GM19351 (cell line): ENCODE measurements around the gene TMEM269.
A peak's percentile ranks its signal among the peaks of the same experiment; 100 is the strongest.
"Not testable (repeated sequence)": the region's sequence is repeated elsewhere in the genome, so short reads cannot be mapped to it uniquely, and the experiment has no call there.

ENCODE experiments used
- ATAC-seq: cut with Tn5 transposase; IDR thresholded peaks from one replicate; pipeline ENCODE4 v1.9.1; 2021; ENCODE audit warnings: mild to moderate bottlenecking, moderate library complexity; ENCODE audit not compliant: unreplicated experiment

The TMEM269 gene

GRCh38 chr1:42773420-42773819 is 11.4 kb upstream of the TMEM269 start:
- ATAC-seq, result no peak

GRCh38 chr1:42774928-42775526 is 9.8 kb upstream of the TMEM269 start:
- no peak for ATAC-seq

- ATAC-seq, result no peak
These were observed 8.3 kb upstream of the TMEM269 start for GRCh38 chr1:42776502-42776901.

GRCh38 chr1:42777852-42778251 is 6.9 kb upstream of the TMEM269 start:
- no peak for ATAC-seq

GRCh38 chr1:42779725-42780124 is 5.1 kb upstream of the TMEM269 start:
- ATAC-seq, result no peak

- no peak for ATAC-seq
These were observed 4.6 kb upstream of the TMEM269 start for GRCh38 chr1:42780176-42780575.

- ATAC-seq, result no peak
These were observed 1.7 kb upstream of the TMEM269 start for GRCh38 chr1:42783092-42783491.

- ATAC-seq, result no peak
These were observed 245 bp upstream of the TMEM269 start for GRCh38 chr1:42784547-42784945.

GRCh38 chr1:42786097-42786496 is 1.3 kb downstream of the TMEM269 start:
- ATAC-seq, result no peak

- ATAC-seq, result no peak
These were observed 3.2 kb downstream of the TMEM269 start for GRCh38 chr1:42788021-42788420.

- ATAC-seq, result no peak
These were observed 9.0 kb downstream of the TMEM269 start for GRCh38 chr1:42793824-42794223.

- no peak for ATAC-seq
These were observed 12.6 kb downstream of the TMEM269 start for GRCh38 chr1:42797414-42797813.

- ATAC-seq, result no peak
These were observed 13.2 kb downstream of the TMEM269 start for GRCh38 chr1:42797979-42798378.

- no peak for ATAC-seq
These were observed 17.2 kb downstream of the TMEM269 start for GRCh38 chr1:42801832-42802473.

GRCh38 chr1:42806171-42806570 is 21.4 kb downstream of the TMEM269 start:
- ATAC-seq, result no peak

GRCh38 chr1:42806593-42806992 is 21.8 kb downstream of the TMEM269 start:
- ATAC-seq, result no peak

- no peak for ATAC-seq
These were observed 22.4 kb downstream of the TMEM269 start for GRCh38 chr1:42807056-42807668.

GRCh38 chr1:42814815-42815214 is 30.0 kb downstream of the TMEM269 start:
- ATAC-seq, result not testable (repeated sequence)

GRCh38 chr1:42815941-42816584 is 31.3 kb downstream of the TMEM269 start:
- no peak for ATAC-seq

- peak; percentile 82 for ATAC-seq
These were observed 32.0 kb downstream of the TMEM269 start, which contains the start of the genes ERMAP and SVBP for GRCh38 chr1:42816585-42817439. Gene ERMAP (plus strand): TSS chr1:42817122. CDS start chr1:42830449, 13,327 bp downstream. Gene SVBP (minus strand): TSS chr1:42817397. CDS start chr1:42816544, 853 bp downstream.

GRCh38 chr1:42817440-42817767 is 32.6 kb downstream of the TMEM269 start:
- ATAC-seq, result no peak
